Activated T-helper 1 cell treated with Interleukin-2 at 50 U/mL for 16 hours (primary cell): ENCODE results near the gene IL1RAPL1.
"Not testable (repeated sequence)": the region's sequence is repeated elsewhere in the genome, so short reads cannot be mapped to it uniquely, and the experiment has no call there.

ENCODE experiments used
- DNase-seq: peaks from one replicate; pipeline ENCODE4 v3.0.0-alpha.2; 2020; ENCODE audit warnings: low read depth

The IL1RAPL1 gene

DNA sequence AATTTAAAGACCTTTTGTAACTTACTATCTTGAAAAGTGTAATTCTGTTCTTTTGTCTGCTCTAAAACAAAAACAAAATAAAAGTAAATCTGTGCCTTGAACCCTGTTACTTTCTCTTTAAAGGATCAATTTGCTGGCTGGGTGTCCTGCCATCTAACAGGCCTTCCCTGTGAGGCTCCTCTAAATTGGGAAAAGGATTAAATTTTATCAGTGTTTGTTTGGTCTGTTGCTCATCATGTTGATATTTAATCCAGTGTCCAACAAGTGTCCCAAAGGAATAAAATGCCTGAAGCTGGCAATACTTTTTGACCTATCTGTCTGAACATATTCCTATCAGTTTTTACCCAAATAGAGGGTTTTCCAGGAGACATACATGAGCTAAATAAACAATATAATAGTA, 688.7 kb downstream of the IL1RAPL1 start:
- no peak for DNase-seq

DNA sequence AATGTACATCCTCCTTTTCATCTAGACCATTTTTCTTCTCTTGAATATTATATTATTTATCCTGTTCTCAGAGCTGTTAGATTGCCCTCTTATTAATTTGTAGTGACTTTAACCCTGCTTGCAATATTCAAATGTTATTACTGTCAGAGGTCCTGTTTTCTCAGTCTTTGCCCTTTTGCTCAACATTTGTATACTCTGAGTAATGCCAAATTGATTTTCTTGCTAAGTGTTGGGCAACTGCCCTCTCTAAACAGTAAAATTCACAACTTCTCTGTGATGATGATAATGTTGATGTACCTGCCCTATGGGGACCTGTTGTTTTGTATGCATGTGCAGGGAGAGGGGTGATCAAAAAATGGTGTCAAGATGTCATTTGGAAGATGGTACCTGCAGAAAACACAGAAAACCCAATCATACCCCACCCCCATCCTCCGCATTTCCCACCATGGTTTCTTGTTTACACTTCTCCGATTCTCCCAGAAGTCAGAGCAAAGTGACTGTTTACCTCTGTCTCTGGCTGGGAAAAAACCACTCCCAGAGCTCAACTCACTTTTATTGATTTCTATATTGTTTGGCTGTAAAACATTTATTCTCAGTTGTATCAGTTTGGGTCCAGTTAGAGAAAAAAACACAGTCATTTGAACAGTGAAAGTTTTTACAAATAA, 694.0 kb downstream of the IL1RAPL1 start:
- no peak for DNase-seq

DNA sequence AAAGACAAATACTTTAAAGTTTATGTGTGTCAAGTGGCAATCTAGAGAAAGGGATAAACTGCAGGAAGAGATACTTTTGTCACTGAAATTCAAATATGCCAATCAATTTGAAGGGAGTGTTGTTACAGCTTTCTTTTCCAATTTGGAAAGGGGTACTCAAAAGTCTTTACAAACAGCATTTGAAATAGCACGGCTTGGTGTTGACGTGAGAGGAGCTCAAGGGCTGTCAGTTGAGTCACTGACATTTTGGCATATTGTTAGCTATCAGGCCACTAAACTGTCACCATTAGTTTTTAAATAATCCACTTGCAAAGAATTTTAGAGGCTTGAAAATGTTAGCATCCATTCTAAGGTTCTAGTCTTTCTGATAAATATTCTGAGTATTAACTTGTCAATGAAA, 698.4 kb downstream of the IL1RAPL1 start:
- no peak for DNase-seq

DNA sequence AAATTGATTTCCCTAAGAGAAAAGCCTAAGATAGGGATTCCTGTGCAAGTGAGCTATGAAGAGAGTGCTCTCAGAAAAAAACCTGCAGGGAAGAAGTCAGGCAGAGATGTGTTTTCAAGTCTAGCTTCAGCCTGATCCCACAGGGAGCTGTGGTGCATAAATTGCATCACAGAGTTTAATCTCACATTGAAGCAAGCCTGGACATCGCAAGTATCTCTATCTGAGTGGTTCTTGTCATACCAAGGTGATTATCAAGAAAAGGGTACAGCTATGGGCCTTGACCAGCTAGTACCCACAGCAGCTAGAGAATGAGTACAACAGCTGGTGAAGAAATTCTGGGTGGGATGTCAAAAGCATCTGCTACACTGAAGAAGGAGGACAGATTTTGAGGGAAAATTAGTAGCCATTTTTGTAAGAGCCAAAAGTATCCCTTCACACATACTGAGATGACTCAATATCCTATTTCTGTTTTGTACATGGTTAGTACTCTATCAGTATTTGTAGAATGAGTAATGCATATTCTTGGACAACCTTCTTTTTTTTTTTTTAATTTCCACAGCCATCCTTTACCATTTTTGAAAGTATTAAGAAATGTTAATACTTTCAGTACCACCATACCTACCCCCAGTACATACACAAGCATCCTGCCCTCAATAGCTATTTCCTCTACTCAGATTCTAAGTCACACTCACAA, 708.9 kb downstream of the IL1RAPL1 start:
- no peak for DNase-seq

DNA sequence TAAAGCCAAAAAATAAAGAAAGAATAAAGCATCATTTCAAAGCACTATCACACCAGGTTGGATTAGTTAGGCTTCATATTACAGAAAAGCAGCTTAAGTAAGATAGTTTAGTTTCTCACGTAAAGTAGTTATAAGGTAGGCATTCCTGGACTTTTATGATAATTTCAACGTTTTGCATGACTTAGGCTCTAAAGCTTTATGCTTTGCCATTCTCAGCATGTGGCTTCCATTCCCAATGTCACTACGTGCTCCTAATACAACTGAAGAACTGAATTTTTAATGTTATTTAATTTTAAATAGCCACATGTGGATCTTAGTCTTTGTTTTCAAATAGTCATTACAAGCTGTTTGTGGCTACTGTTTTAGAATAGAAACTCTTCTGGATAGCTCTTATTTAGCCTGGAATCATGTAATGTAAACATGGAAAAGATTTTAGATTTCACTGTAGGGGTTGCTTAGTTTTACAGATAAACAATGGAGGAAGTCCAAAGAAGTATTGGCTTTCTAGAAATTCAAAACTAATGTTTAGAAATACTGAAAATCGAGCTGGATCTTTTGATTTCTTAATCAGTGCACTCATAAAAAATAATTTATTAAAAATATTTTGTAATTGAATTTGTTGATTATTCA, 710.0 kb downstream of the IL1RAPL1 start:
- DNase-seq: no peak

DNA sequence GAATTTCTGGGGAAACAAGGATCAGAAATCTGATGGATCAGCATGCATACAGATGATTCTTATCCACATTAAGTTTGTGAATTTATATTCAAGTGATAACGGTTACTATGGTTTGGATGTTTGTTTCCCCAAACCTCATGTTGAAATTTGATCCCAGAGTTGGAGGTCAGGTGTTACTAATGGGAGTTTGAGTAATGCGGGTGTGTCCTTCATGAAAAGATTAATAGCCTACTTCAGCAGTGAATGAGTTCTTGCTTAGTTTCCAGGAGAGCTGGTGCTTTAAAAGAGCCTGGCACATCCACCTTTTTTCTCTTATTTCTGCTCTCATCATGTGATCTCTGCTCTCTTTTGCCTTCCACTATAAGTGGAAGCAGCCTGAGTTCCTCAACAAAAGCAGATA, 712.4 kb downstream of the IL1RAPL1 start:
- no peak for DNase-seq

DNA sequence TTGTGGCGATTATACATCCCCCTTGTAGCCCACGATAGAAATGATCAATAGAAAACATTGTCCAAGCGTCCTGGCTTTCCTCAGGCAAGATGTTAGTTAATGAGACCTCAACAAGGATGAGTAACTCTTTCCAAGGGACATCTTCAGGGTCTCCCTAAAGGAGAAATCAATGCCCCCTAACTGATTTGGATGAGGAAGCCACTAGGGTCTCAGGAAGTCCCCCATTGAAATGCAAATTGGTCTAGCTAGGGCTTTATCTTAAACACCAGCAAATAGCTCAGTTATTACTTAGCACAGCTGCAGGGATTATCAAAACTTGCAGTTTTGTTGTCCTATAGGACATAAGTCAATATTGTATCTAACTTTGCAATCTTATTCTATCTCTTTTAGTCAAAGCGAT, 721.5 kb downstream of the IL1RAPL1 start:
- no peak for DNase-seq

DNA sequence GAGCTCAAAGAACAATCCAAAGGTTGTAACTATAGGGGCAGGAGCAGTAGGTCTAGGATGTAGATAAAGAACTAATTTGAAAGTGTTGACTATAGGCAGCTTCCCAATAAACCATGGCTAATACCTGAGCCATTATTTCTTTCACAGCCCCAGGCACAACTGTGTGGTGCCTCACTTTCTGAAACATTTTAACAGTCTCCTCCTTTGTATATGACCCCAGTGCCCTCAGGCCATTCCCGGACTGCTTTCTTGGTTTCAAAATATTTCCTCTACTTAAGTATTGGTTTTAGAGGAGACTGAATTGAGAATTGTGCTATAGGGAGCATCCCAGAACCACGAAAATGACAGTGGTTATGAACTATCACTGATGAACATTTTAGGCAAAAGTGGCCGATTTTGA, 728.7 kb downstream of the IL1RAPL1 start:
- DNase-seq: no peak

DNA sequence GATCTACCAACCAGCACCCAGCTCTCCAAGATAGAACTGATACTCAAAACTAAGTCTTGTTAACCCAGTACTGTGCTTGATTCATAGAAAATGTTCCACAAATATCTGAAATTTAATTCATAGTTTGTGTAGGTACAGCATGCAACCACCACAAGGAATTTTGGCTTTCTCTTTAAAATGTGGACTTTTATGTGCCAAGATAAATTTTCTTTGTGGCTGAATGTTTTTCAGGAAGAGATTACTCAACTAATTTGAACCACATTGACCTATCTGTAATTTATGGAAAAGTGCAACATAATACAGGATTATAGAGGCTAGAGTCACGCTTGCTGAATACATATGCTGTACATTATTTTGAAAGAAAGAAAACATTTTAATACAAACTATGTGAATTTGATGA, 730.8 kb downstream of the IL1RAPL1 start:
- no peak for DNase-seq

DNA sequence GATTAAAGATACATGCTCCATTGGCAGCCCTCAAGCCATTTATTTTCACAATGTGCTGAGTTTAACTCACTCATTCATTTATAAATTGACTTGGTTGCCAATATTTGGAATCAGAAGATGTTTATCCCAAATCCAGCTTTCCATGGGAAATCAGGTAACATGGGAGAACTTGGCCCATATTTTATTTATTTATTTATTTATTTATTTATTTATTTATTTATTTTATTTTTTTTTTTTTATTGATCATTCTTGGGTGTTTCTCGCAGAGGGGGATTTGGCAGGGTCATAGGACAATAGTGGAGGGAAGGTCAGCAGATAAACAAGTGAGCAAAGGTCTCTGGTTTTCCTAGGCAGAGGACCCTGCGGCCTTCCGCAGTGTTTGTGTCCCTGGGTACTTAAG, 745.2 kb downstream of the IL1RAPL1 start:
- DNase-seq: not testable (repeated sequence)

DNA sequence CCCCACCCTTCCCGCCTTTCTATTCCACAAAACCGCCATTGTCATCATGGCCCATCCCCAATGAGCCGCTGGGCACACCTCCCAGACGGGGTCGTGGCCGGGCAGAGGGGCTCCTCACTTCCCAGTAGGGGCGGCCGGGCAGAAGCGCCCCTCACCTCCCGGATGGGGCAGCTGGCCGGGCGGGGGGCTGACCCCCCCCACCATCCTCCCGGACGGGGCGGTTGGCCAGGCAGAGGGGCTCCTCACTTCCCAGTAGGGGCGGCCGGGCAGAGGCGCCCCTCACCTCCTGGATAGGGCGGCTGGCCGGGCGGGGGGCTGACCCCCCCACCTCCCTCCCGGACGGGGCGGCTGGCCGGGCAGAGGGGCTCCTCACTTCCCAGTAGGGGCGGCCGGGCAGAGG, 745.8 kb downstream of the IL1RAPL1 start:
- DNase-seq: not testable (repeated sequence)

DNA sequence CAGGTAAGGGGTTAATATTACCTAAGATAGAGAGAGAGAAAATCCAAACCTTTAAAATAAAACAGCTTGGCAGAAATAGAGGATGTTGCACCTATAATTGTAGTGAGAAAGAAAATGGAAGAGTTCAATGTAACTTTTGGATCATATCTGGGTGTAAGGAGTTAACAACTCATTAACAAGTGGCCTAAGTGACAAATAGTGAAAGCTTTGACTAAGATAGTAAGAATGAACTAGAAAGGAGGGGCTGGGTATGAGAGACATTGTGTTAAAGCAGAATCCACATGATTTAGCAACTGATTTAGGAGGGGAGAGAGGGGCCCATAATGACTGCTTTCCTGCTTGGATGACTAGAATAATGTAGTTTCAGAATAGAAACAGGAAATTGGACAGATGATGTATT, 761.0 kb downstream of the IL1RAPL1 start:
- no peak for DNase-seq

DNA sequence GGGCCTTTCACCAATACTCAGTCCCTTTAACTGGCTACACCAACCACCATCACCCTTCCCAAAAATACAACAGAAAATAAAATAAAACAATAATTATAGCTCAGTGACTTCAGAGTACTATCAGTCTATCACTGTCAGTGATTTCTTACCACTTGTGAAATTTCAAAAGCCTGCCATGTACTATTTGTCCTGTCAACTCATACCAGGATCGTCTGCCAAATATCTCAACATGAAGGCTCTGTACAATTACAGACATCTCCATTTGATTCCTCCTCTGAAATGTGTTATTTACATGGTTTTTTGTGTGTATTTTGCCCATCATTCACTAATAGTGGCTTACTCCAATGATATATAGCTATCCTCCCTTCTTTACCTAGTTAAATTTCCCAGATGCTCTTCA, 772.0 kb downstream of the IL1RAPL1 start:
- DNase-seq: no peak

DNA sequence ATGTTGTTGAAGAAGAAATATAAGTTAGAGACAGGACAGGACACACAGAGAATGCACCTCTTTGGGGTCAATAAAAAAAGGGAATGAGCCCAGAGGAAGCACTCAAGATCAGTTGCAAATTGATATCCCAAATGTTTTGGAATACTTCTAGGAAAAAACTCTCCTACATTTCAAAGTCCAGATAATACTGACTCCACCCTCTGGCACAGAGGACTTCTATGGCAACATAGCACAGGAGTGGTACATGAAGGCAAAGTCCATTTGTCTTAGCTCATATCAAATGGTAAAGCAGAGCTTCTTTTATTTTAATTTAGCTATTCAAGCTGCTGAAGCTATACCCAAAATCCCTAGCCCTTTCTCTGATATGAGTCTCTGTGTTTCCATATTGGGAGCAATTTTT, 787.5 kb downstream of the IL1RAPL1 start:
- DNase-seq: not testable (repeated sequence)

DNA sequence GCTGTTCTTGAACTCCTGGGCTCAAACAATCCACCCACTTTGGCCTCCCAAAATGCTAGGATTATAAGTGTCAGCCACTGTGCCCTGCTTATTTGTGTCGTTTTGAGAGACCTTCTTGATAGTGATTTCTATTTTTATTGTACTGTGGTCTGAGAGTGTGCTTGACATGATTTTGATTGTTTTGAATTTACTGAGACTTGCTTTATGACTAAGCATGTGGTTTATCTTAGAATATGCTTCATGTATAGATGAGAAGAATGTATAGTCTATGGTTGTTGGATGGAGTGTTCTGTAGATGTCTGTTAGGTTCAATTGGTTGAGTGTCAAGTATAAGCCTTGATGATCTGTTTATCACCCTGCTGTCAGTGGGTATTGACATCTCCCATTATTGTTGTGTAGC, 789.3 kb downstream of the IL1RAPL1 start:
- DNase-seq: no peak

DNA sequence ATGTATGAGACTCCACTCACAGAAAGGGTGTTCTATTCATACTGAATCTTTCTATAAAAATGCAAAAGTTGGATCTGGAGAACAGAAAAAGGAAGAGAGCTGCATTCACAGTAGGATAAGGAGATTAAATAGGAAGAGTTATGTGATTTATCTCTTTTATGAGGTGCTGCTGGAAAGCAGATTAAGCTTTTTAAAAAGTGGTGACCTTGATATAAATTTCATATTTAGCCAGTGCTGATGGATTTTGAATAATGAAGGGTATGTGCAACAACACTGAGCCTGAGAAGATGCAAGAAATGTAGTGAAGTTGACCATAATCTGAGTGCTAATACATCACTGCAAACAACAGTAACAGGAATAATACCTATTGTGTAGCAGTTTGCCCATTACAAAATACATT, 795.6 kb downstream of the IL1RAPL1 start:
- DNase-seq: no peak

DNA sequence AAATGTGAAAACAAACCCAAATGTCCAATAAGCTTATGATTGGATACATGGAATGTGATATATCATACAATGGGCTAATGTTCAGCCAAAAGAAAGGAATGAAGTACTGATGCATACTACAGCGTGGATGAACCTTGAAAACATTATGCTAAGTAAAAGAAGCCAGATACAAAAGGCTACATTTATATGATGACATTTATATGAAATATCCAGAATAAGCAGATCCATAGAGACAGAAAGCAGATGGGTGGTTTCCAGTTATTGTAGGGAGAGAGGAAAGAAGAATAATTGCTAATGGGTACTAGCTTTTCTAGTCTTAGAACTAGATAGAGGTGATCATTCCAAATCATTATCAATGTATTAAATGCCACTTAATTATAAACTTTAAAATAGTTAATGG, 801.3 kb downstream of the IL1RAPL1 start:
- DNase-seq: no peak

DNA sequence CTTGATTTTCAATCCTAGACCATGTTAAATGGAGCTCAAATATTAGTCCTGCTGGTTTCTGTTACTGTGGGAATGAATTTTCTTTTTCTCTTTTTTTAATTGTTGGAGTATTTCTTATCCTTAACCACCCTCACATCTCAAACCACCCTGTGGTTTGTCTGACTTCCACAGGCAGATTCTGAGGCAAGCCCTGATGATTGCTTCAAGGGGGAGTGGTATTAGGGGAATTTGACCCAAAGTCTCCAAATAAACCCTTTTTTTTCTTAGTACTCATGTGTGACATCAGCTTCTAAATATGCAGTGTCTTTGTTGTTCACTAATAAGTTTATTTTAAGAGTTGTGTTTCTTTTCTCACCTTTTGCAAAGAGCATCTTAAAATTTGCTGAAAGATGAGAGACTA, 810.3 kb downstream of the IL1RAPL1 start:
- no peak for DNase-seq

DNA sequence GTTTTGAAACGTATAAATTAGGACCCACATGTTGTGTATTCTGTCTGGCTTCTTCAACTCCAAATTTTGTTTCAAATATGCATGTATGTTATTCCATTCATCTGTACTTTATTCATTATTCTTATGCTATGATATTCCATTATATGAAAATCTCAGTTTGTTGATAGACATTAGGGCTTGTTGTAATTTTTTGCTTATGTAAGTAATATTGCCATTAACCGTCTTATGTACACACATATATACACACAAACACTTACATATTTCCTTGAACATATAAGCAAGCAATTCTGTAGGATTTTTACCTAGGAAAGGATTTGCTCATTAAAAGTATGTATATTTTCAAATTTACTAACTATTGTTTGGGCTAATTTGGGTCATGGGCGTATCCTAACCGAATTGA, 820.1 kb downstream of the IL1RAPL1 start:
- no peak for DNase-seq

DNA sequence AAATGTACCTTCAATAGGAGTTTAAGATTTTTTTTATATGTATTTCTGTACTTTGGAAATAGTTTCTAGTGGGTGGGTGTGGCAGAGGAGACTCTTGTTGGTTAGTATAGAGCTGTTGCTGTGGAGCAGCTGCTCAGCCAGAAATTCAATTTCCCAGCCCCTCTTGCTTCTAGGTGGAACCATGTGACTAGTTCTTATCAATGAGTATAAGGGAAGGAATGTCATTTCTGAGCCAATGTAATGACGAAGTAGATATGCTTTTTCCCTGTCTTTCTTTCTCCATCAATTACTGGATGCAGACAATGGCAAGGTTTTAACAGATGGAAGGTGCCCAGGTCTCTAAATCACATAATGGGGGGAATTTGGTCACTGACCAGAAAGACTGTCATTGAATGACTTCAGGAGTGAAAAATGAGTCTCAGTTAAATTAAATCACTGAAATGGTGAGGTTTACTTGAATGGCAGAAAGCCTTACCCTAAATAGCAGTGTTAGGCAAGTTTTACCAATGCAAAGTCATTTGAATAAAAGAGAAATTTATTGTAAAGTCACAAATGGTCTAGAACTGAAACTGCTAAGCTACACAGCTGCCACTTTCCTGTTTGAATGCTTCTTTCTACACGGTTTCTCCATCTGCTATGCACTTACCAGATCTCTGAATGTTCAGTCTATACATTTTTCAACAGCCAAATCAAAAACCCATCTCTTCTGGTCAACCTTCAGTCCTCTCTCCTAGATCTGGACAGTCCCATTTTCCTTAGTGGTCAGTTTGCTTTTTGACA, 832.7 kb downstream of the IL1RAPL1 start:
- no peak for DNase-seq

DNA sequence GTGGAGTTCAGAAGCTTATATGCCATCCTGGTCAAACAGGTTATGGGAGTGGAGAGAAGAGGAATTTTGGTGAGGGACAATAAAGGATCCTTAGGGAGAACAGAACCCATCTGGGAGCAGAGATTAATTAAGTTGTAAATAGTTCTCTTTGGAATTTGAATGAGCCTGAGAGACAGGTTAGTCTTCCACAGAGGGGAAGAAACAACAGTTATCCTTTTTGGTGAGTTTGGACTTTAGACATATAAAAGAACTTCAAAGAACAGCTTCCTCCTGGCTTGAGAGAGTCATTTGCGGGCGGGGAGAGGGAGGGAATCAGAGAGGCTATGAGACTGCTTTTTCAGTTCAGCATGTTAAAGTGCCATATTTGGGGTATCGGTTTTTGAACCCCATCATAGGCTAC, 834.8 kb downstream of the IL1RAPL1 start:
- no peak for DNase-seq

DNA sequence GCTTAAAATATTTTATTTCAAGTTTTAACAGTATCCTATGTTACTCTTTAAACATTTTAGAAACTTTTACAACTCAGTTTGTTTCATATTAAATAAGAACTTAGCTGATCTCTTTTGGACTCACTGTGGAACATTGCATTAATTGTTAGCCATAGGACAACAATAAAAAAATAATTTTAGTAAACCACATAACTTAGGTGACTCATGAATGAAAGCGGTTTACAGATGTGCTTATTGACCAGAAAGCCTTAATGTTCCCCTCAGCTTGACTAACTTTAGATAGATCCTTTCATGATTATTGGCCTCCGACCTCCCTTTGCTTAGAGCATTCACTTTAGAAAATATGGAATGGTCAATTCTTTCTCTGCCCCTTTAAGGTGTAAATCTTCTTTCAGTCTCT, 844.6 kb downstream of the IL1RAPL1 start:
- DNase-seq: no peak

DNA sequence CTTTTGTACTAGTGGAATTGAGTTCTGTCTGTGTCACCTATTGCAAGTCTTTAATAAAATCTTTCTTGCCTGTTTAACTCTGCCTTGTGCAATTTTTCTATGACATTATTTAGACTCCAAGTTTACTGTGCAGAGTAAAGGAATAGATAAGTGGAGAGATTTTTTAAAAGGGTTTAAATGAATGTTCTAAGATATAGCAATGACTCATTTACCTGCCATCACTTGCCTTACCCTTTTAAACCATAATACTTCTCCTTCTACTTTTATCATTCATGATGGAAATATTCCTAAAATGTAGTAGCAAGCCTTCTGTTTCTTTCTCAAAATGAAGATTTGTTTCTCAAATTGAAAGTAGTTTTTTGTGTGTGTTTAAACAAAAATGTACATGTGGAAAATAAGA, 845.3 kb downstream of the IL1RAPL1 start:
- DNase-seq: no peak
